Upper lobe of left lung (tissue), 4 donors: ENCODE measurements around the gene MYPOP.

Source experiments
- EP300 ChIP-seq, 4 donors: sonication (generic); formaldehyde crosslinking; IDR thresholded peaks; one replicate each; pipeline ENCODE4 v1.5.1; 2017; ENCODE audit warnings: antibody characterized with exemption in 4 of 4, control low read depth in 2 of 4
- POLR2A ChIP-seq, 4 donors: fragments of 450-650 bp; IDR thresholded peaks; one replicate each; pipeline ENCODE4 v1.5.1; 2016 to 2017; ENCODE audit warnings: antibody characterized with exemption in 4 of 4, mild to moderate bottlenecking in 2 of 4
- TF ChIP-seq, protein P1 (sequence below), 6 experiments: fragments of 450-650 bp in 4 of 6; fragments of 200-600 bp in 2 of 6; sonication (generic) in 2 of 6; IDR thresholded peaks; one replicate each; pipeline ENCODE4 v1.5.1; 2016 to 2019; ENCODE audit warnings: antibody characterized with exemption in 6 of 6

DNA sequence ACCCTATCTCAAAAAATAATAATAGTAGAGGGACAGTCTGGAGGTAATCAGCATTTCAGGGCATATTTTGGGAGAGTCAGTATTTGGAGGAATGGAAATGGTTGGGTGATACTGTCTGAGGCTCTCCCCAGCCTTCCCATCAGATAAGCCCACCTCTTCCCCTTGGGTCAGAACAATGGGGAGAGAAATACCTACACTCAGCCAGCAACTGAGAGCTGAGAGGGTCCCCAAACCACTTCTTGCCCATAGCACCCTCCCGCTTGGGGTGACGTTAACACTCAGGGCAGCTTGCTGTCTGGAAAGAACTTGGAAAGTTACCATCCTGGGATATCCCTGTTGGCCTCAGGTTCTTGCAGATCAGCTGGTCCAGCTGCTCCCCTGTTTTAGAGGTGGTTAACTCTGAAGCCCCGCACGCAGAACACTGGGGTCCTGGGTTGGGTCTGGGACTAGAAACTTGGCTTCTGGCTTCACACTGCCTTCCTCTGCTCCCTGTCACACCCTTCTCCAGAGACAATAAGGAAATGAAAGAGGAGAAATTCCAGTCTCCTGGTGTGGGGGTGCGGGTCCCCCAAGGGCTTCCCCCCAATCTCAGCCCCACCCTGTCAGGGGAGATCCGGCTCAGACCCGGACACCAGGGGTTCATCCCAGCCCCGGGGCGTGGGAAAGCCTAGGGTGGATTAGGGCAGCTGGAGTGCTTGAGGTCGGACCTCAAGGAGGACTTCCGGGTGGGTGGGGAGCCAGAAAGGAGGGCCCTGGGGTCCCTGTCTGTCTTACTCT, 35.8 kb downstream of the MYPOP start:
- TF ChIP-seq, protein P1, sequence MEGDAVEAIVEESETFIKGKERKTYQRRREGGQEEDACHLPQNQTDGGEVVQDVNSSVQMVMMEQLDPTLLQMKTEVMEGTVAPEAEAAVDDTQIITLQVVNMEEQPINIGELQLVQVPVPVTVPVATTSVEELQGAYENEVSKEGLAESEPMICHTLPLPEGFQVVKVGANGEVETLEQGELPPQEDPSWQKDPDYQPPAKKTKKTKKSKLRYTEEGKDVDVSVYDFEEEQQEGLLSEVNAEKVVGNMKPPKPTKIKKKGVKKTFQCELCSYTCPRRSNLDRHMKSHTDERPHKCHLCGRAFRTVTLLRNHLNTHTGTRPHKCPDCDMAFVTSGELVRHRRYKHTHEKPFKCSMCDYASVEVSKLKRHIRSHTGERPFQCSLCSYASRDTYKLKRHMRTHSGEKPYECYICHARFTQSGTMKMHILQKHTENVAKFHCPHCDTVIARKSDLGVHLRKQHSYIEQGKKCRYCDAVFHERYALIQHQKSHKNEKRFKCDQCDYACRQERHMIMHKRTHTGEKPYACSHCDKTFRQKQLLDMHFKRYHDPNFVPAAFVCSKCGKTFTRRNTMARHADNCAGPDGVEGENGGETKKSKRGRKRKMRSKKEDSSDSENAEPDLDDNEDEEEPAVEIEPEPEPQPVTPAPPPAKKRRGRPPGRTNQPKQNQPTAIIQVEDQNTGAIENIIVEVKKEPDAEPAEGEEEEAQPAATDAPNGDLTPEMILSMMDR (IDR thresholded peaks at IDR 0.05): no peak
- no peak for TF ChIP-seq POLR2A (IDR thresholded peaks at IDR 0.05)
- TF ChIP-seq EP300 (IDR thresholded peaks at IDR 0.05): no peak
